ENCODE measurements around the gene ITGA1.

ITGA1 gene

DNA sequence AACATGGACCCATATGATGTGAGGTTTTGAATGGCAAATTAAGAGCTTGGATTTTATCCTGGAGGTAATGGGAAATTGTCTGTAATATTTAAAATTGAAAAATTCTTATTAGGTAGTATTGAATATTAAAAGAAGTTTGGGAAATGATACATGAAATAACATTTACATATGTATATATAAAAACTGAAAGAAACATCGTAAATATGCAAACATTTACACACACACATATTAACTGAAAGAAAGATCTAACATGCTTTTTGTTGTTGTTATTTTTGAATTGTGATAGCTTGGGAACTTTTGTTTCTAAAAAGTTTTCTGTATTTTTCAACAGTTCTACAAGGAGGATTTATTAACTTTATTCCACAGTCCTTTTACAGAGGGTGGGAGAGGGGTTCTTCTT is 118.6 kb downstream of the ITGA1 start:
- no peak for DNase-seq

DNA sequence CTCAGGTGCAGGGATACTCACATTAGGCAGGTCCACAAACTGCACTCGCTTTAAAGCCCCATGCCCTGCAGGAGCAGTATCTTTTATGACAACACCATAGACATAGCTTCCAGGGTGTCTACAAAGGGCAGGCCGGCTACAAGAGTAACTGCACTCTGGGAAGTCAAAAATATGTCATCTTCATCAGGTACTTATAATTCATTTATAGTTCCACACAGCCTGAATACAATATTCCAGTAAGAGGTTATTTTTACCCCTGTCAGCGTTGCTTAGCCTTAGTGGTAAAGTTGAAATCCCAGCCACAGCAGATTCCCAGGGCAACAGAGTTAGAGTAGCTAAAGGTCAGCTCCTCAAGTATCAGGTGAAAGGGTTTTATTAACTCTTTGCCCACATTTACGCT is 119.1 kb downstream of the ITGA1 start:
- no peak for DNase-seq

DNA sequence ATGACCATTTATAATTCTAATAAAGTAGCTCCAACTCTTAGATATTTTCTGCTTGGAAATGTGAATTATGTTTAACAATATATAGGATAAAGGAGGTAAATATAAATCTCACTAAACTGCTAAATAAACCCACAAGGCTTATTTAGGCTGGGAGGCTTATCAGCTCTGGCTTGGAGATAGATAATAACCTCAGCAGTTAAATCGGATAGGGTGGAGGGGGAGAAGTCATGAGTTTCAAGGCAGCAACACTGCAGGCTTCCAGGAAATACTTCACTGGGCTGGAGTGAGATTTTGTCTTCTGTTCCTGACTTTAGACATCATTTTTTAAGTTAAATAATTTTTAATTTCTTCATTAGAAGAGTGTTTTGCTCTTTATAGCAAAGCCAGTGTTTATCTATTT is 121.5 kb downstream of the ITGA1 start:
- DNase-seq: no peak

DNA sequence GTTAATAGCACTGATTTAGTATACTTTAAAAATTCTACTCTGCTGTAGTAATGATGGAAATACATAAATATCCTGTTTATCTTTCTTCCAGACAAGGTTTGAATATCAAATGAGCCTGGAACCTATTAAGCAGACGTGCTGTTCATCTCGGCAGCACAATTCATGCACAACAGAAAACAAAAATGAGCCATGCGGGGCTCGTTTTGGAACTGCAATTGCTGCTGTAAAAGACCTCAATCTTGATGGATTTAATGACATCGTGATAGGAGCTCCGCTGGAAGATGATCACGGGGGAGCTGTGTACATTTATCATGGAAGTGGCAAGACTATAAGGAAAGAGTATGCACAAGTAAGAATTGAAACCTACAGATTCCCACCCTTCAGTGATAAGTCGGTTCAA is 122.4 kb downstream of the ITGA1 start:
- no peak for DNase-seq

DNA sequence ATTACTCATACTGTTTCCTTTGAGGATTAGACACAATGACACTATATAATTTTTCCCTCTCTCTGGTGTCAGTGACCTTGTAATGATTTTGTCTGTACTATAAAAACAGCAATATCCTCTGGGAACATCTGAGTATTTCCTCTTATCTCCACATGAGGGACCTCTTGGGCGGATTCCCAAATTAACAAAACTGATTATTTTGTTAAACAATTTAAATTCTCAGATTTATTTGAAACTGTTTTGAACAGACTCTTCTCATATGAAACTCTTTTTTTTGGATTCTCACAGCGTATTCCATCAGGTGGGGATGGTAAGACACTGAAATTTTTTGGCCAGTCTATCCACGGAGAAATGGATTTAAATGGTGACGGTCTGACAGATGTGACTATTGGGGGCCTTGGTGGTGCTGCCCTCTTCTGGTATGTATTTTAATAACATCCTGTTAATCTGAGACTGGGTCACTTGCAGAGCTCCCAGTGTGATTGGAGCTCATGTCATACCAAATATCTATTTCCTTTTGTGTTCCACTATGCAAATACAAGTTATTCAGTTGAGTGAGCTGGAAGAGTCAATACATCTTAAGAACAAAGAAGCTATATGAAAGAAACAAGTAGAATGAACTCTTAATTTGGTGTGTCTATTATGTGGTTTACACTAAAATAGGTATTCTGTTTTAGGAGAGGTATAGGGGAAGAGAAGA is 127.6 kb downstream of the ITGA1 start:
- DNase-seq: peak; percentile 17

DNA sequence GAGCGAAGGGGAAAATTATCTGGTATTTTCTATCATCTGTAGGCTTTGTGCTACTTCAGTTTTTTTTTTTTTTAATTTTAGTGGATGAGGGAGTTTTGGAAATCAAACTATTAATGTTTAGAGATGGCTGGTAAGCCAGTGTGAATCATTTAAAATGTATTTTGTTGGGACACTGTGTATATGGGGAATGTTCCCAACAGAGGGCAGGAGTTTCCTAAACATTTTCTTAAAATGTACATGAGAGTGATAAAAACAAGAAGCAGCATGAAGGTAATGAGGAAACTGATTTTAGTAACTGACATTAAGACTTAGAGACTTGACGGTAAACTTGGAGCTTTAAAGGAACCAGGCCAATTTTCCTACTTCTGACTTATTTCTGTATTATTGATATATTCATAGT is 133.2 kb downstream of the ITGA1 start:
- DNase-seq: no peak

DNA sequence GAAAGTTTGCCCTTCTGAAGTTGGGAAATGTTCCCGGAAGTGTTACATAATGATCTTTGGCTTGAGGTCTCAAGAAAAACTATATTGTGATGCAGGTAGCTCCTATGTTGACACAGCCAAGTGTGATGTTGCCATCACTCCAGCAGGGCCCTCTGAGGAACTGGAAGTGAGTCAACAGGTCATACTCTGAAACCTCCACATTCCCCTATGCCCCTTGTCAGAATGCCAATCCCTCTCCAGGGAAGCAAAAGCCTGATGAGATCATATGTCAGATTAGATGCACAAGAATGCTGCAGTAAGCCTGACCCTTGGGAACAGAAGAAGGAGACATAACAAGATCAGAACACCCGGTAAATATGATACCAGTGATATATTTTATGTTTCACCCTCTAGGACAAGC is 134.7 kb downstream of the ITGA1 start:
- DNase-seq: no peak

DNA sequence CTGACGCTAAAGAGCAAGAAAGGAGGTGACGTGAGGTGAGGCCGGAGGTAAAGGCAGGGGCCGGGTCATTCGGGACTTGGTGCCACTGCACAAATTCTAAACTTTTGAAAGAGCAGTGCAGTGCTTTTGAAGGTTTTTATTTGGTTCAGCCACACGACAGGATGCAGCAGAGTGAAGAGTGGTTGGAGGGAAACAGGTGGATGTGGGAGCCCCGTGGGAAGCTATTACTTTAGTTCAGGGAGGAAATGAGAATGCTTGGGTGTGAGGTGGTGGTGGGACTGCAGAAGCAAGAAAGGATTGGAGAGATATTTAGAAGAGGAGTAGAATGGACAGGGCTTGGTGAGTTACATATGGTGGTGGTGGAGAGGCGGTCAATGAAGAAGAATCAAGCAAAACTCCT is 136.7 kb downstream of the ITGA1 start:
- DNase-seq: no peak

DNA sequence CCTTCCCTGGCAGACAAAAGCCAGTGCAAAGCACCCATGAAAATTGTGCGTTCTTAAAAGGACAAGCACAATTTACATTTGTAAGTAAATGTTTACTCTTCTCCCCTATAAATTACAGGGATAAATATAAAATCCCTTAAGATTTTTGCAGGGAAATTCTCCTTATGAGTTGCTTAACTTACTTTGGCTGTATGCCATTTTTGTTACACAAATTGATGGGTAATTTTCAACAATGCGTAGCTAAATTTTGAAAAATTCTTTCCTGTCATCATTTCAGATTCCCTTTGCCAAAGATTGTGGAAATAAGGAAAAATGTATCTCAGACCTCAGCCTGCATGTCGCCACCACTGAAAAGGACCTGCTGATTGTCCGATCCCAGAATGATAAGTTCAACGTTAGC is 137.3 kb downstream of the ITGA1 start:
- DNase-seq: no peak

DNA sequence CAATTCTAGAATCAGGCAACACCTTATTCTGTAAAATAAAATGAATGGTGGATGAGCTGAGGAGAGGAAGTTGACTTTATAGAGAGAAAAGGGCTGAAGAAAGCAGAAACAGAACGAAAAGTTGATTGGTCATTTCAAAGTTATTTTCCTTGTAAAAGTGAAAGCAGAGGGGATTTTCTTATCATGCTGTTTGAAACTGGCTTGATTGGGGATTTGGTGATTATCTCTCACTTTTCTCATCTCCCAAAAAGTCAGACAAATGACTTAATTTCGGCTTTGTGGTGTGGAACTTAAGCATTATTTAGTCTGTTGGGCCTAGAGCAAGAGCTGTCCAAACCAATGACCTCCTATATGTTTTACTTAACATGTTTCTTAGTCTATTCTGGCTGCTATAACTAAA is 141.0 kb downstream of the ITGA1 start:
- no peak for DNase-seq

DNA sequence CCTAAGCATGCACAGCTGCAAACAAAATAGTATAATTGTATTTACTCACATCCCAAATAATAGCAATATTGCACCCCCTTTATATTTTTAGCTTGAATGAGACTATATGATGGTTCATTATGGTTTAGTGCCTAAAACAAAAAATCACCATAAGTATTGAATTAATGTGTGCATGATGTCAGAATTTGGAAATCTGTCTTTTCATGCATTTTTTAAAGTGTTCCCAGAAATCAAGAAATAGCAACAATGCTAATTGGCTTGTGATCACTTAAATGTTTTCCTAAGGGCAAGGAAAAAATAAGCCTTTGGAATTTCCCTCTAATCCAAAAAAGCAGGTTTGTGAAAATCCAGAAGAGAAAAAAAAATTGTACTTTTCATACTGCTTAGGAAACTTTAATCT is 150.5 kb downstream of the ITGA1 start:
- no peak for DNase-seq

DNA sequence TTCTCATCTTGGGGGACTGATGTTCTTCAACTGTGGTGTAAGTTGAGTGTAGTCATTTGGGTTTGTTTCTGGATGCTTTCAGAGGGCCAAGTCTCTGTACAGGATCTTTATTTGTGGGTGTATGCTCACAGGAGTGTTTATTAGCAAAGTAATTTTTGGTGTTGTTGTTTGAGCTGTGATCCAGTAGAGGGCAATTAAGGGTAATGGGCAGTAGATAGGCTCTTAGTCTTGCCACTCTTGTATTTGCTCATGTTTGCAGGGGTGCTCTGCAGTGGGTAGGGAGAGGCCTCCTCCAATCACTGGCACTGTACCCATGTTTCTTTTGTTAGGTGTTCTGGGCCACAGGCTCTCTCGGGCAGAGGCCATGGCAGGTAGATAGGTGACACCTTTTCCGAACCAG is 155.6 kb downstream of the ITGA1 start:
- no peak for DNase-seq

DNA sequence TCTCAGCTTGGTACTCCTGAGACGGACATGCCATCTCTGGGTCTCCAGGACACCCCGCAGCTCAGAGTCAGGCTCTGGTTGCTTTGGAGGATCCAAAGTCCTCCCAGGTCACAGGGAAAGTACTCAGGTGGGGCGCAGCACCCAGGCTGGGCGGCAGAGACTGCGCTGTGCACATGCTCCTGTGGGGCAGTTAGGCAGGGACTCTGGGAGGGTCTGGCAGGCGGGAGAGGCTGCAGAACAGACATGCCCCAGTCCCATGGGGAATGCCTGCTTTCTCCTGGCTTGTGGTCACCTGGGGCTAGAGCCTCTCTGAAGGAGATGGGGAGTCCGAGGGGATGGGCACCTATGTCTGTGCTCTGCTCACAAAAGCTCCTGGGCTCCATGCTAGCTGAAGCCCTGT is 156.1 kb downstream of the ITGA1 start:
- DNase-seq: no peak

DNA sequence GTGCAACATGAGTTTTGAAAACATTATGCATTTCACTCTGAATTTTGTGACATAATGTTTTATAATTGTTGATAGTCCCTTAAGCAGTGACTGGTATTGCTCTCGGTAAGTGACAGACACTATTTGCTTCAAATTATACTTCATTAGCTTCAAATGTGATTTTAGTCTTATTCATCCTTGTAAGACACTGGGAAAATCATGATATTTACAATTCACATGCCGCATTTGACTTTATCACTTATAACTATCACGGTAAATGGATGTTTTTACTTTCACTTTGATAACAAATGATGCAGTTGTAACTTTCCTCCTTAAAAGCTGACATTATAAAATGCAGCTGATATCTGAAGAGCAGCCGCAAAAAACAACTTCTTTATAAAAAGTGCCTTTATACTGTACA is 157.3 kb downstream of the ITGA1 start:
- DNase-seq: no peak

DNA sequence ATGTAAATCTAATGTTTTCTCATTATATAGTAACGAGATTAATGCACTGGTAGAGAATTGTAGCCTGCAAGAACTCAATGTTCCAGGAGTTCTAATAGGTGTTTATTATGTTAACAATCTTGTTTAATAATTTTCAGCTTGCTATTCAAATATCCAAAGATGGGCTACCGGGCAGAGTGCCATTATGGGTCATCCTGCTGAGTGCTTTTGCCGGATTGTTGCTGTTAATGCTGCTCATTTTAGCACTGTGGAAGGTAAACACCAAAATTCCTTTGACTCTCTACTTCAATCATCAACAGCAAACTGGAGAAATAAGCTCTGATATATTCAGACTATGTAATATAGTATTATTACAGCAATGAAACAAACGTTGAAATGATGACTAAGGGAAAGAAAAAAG is 159.5 kb downstream of the ITGA1 start:
- no peak for DNase-seq

DNA sequence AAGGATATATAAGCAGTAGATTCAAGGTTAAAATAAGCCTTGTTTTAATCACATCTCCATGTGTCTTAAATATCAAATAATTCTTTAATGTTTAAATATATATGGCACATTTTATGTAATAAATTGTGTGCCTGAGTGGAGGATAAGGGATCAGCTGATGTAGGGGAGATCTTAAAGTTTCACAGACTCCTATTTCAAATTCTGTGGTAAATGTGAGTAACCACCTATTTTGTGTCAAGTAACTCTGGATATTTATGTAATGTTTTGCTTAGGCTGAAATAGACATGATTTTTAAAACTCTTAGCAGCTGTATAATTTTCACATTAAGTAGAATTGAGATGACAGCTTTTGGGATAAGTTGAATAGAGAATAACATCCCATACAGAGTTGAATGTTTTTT is 160.1 kb downstream of the ITGA1 start:
- no peak for DNase-seq

DNA sequence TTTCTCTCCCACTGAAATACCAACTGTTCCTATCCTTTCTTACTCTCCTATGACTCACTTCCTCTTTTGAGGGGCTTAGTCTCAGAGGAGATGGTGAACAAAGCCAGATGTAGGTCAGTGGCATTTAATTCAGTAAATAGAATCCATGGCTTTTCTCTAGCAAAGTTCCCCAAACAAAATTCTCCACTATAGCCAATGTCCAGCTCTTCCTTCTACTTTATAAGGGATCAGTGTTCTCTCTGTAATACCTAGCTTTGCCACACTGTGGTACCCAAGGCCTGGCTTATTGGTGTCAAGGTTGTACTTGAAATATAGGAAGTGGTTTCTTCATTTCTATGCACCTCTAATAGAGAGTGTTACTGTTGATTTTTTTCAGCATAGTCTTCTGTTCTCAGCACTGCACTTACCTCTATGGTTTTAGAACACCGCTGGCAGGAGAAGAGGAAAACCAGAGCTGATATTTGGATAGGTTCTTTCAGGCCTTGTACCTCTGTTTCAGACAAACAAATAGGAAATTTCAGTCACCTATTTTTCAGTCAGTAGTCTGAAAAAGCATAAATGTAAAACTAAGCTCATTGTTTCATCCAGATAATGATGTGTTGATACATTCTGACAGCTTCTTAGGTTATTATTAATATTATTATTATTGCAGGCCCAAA is 160.8 kb downstream of the ITGA1 start:
- DNase-seq: peak; percentile 51

DNA sequence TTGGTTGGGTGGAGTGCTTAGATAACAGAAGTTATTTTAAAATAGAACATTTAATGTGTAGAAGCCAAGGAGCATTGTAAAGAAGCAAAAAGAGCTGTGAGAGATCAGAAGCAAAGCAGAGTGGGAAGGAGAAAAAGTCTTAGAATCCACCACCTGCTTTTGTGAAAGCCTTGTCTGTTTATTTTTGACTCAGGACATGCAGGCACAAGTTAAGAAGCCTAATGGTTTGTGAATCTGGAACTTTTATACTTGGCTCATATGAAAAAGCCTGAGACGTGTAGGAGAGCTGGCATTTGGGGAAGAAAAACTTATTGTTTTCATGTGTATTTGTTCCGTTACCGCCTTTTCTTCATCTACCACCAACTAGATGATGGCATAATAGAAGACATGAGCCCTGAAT is 163.0 kb downstream of the ITGA1 start:
- DNase-seq: no peak

DNA sequence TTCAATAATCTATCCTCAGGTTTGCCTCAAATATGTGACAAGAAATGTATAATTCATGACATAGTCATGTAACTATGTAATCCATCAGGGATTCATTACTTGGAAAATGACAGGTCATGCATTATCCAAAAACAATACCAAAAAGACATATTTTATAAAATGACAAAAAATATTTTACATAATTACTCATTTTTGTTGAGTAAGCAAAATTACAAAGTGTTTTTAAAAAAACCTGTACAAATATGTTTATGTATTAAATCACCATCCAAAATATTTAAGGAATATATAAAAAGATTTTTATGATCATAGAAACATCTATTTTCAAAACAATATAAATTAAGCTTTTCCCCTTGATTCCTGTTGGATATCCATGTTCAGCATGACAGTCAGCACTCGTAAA is 164.8 kb downstream of the ITGA1 start:
- no peak for DNase-seq

DNA sequence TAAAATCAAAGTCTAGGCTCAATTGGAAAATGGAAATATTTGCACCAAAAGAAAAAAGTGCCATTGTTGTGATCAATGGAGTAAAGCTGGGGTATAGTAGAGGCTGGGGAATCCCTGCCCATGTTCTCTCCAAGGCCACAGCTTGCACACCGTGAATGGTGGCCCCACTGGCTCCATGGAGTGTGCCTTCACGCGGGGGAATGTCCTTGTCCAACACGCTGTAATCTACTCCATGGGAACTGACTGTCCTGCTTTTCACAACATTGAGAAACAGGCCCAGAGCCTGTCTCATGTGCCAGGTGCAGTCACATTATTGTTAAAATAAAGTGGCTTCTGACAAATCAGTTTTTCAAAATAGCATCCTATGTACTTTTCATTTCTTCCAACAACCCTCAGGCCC is 168.3 kb downstream of the ITGA1 start:
- DNase-seq: no peak

DNA sequence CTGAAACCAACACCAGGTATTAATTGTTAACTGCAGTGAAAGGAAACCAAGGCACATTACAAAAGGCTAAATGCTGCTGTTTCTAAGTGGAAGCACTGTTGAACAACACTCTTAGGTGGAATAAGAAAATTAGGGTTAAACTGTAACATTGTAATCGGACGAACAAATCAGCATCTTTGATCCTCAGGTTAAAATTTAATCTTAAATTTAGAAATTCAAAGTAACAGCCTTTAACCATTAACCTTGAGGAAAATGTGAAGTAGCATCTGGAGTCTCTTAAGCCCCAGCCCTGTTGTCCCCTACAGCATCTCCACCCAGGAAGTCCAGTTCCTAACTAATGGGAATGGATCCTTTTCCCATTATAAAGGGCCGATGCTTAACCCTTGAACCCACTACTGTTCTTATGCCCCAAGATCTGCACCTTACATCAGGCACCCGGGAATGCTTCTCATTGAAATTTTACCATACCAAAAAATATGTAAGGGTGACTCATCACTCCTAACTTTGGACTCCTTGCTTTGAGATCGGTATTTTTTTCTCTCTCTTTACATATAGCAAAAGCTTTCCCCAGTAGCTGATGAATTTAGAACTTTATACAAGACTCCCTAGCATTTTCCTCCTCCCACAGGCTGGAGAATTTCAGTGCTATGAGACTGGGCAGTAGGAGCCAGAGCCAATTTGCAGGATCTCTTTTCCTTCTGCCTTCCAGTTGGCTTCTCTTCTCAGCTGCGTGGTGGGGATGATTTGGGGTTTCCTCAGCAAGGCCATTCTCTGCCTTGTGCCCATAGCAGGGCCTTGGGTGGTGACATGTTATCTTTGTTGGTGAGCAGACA is 169.4 kb downstream of the ITGA1 start:
- DNase-seq: no peak

DNA sequence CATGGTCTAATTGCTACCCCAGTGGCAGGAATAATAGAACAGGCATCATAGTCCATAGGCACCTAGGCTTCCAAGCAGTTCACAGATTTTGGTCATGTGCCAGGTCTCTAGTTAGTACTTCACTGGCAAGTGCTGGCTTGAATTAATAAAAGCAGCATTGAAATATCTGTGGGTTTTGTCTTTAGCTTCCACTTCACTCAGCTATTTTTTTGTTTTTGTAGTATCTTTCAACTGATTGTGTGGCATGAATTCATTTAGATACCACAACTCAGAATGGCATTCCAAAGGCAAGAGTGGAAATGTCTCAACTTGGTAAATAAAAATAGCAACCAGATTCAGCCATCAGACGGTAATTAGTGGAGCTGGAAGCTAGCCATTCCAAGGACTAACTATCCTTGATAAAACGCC is 173.6 kb downstream of the ITGA1 start:
- DNase-seq: no peak

DNA sequence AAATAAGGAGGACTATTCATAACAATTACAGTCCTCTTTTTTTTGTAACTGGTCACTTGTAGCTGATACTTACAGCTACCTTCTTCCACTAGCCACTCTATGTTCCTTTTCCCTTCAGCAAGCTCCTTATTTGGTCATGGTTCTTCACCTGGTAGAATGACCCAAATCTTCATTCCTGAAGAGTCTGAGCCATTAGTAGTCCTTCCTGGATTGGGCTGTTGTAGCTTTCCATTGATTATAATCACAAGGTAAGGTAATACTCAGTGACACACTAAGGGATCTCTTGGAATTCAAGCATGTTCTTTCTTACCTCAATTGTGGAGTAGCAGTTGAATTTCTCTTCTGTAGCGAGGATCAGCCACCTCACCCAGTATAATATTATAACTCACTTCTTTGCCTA is 175.9 kb downstream of the ITGA1 start:
- DNase-seq: no peak

DNA sequence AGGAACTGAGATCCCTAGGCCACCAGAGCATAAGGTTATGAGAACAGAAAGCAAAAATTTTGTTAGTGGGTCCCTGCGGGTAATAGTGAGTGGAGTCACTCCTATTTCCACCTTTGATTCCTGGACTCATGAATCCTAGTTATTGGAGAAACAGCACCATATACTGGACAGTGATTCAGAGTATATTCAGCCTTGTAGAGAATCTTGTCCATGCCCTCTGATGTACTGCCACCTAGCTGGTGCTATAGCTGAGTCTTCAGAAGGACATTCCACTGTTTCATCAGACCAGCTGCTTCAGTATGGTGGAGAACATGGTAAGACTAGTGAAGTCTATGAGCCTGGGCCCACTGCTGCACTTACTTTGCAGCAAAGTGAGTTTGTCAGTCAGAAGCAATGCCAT is 176.4 kb downstream of the ITGA1 start:
- DNase-seq: no peak

Data from NCI-H187 treated with DMSO at 0.1 percent for 48 hours (cell line).